SK-N-MC (cell line): Measurements from ENCODE around the gene CRIM1.

ENCODE experiments used
- EZH2 ChIP-seq: fragments of 200-600 bp; sonication (generic); IDR thresholded peaks from one replicate; pipeline ENCODE4 v1.6.1; 2017; ENCODE audit warnings: antibody characterized with exemption
- FOXP2 ChIP-seq: optimal IDR thresholded peaks from 2 replicates; pipeline ENCODE3; 2011; ENCODE audit warnings: mild to moderate bottlenecking, moderate library complexity; ENCODE audit not compliant: insufficient read depth; ENCODE audit errors: extremely low read length, control extremely low read depth
- POLR2AphosphoS5 ChIP-seq: IDR thresholded peaks from 2 replicates; pipeline ENCODE4 v1.6.1; 2012; ENCODE audit warnings: mild to moderate bottlenecking, low read depth, low read length, borderline replicate concordance

- TF ChIP-seq POLR2AphosphoS5 (no peak), EZH2 (no peak), FOXP2 (no peak)
Measured at GRCh38 chr2:36513661-36514060, 158.1 kb downstream of the CRIM1 start.
